HG02885 (cell line): ENCODE data around the gene IGFALS.

Source experiments
- ATAC-seq: cut with Tn5 transposase; IDR thresholded peaks from one replicate; pipeline ENCODE4 v1.9.1; 2021; ENCODE audit warnings: mild to moderate bottlenecking; ENCODE audit not compliant: unreplicated experiment, poor library complexity

IGFALS gene

GRCh38 chr16:1778200-1779179 is 15.0 kb downstream of the IGFALS start:
- no peak for ATAC-seq

- no peak for ATAC-seq
Observed at GRCh38 chr16:1777375-1778199, 15.9 kb downstream of the IGFALS start.

- no peak for ATAC-seq
Observed at GRCh38 chr16:1776991-1777374, 16.5 kb downstream of the IGFALS start.

DNA sequence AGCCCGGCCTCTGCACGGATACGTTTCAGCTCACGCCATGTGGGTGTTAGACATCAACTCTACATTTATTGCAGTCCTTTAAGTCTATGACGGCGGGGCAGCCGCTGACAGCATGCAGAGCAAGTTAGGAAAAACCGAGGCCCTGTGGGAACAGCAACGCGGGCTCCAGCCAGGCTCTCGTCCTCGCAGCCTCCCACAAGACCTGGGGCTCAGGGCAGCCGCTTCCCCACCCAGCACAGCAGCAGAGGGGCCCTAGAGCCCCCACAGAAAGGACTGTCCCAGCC is 16.9 kb downstream of the IGFALS start:
- ATAC-seq, result no peak

DNA sequence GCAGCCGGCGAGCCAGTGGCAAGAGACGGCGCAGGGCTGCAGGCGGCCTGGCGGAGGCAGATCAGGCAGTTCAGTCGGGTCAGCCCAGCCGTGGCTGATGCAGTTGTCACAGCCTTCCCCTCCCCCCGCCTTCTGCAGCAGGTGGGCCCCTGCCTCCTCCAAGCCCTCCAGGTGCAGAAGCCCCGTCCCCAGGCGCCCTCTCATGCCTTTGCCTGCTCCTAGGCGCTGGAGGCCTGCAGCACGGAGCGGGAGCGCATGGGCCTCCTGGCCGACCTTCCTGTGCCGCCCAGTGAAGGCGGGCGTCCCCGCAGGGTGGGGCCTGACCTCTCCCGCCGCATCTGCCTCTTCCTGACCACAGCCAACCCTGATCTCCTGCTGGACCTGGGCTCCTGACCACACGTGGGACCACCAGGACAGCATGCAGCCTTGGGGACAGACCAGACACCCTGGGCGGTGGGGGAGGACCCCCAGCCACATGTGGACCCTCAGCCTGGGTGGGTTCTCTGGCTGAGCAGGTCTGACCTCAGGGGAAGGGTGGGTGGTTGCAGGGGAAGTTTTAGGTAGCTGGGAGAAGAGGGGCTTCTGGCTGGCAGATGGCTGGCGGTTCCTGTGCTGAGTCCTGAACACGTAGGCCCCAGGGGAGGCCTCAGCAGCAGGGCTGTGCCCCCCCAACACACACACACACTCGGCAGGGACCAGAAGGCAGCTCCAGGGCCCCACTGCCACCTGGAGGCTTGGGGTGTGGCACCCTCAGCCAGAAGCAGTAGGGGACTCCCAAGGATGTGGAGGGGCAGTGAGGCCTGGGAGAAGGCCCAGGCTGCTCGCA is 17.4 kb downstream of the IGFALS start:
- no peak for ATAC-seq

DNA sequence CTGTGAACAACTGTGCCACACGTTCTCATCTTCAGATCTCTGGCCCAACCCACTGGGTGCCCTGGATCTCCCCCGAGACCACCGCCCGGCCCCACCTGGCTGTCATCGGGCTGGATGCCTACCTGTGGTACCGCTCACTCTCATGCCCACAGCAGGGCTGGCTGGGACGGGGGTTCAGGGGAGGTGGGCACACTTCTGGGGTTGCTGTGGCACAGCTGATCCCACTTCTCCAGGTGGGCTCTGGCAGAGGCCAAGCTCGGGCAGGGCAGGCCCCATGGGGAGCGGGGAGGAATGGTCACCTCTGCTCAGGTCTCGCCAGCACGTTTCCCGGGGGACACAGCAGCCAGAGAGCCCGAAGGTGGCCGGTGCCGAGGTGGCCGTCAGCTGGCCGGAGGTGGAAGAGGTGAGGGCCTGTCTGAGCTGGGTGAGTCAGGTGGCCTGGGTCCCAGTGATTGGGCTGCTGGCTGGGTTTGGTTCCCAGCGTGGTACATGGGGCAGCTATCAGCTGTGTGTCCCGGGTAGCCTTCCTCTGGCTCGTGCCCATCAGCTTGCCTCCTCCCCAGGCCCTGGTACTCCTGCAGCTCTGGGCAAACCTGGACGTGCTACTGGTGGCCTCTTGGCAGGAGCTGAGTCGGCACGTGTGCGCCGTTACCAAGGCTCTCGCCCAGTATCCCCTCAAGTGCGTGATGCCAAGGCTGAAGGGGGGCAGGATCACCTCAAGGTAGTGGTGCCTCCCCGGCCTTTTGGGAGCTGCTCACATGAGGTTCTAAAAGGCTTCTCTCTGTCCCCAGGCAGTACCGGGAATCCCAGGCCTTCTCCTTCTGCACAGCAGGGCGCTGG is 18.3 kb downstream of the IGFALS start:
- no peak for ATAC-seq

DNA sequence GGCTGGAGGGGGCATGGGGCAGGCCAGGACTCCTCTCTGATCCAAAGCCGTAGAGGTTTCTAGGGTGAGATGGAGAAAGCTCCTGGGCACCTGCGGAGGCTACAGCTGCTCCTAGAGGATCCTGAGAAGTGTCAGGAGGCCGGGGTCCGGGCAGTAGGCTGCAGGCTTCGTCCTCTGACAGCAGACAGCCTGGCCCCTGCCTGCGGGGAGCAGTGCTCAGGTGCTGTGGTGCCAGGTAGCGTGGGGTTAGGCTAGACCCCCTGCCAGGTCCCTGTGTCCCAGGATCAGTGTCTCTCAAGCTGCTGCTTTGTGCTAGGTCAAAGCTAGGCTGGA is 19.1 kb downstream of the IGFALS start:
- no peak for ATAC-seq

GRCh38 chr16:1773703-1774447 is 19.6 kb downstream of the IGFALS start:
- no peak for ATAC-seq

- peak; percentile 53 for ATAC-seq
Observed at GRCh38 chr16:1772908-1773702, 20.4 kb downstream of the IGFALS start, which contains the start of gene MRPS34. MRPS34 (minus strand) TSS chr16:1773134; CDS start chr16:1773119, 15 bp downstream.

GRCh38 chr16:1772362-1772907 is 21.1 kb downstream of the IGFALS start, which contains the start of gene EME2:
EME2 (plus strand) TSS chr16:1772810; CDS start chr16:1773228, 418 bp downstream.
- peak; percentile 10 for ATAC-seq

DNA sequence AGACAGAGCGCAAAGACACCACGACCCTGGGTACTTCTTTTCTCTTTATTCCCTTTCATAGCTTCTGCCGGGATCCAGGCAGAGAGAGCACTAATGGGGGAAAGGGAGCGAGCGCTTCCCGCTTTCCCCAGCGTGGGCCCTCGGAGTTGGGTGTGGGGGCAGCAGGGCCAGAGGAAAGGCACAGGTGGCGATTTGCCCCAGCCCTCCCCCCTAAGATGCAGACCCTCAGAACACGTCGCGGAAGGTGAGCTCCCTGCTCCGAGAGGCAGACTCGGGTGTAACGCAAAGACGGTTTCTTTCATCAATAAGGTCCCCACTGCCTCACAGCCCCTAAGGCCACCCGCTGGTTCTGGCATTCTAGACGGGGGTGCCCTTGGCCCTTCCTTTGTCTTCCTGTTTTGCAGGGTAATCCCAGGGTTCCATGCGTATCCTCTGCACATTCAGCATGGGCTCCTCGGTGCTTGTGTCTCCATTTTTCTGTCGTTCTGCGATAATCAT is 21.6 kb downstream of the IGFALS start:
- ATAC-seq, result no peak

- no peak for ATAC-seq
Observed at GRCh38 chr16:1771188-1771863, 22.2 kb downstream of the IGFALS start, which contains the start of gene NME3. NME3 (minus strand) TSS chr16:1771543; CDS start chr16:1771534, 9 bp downstream.

GRCh38 chr16:1770328-1771187 is 22.9 kb downstream of the IGFALS start:
- ATAC-seq, result no peak

GRCh38 chr16:1769402-1770300 is 23.9 kb downstream of the IGFALS start:
- ATAC-seq, result no peak

GRCh38 chr16:1768767-1769401 is 24.6 kb downstream of the IGFALS start:
- ATAC-seq, result no peak
